ENCODE measurements around the gene ZNF417.
A peak's percentile ranks its signal among the peaks of the same experiment; 100 is the strongest.

GRCh38 chr19:57888560-57889231 lies 27.7 kb downstream of the ZNF417 start, which contains the start of gene ZNF814:
- peak; percentile 29 to 49 (median 42) for TF ChIP-seq CTCF (IDR thresholded peaks at IDR 0.05)
- TF ChIP-seq POLR2A (IDR thresholded peaks at IDR 0.05): peak in 1 of 2 donors; percentile 56
